Measurements from ENCODE around the gene TTC7B. TPM values are rescaled to one million over a fixed set of nuclear protein-coding genes. Genes with fewer than 3 reads are reported as not detected.

TTC7B gene
- total and polyA plus RNA-seq, 10 of the 15 experiments (the other 5 are each of a cell fraction or from before 2014, with no cell fraction given): under 0.01 to 1.1 (median 0.26) TPM; not detected in 2

GRCh38 chr14:90536092-90536491 is 280.1 kb downstream of the TTC7B start:
- in situ Hi-C loops (cut with MboI): no loop called here
- 35% methylated on average over 11 of the region's 11 CpGs for WGBS (ENCODE audit: insufficient coverage, insufficient replicate concordance, low lambda C conversion rate, missing lambda C conversion rate)
- Histone ChIP-seq H3K4me2 (ENCODE audit: control insufficient read depth, insufficient read depth) (no peak overlapping the region), H3K27me3 (replicated peaks in 1 of 2; ENCODE audit: control insufficient read depth in 2 of 2, insufficient read depth in 2 of 2, low read length in 1 of 2) (no peaks in the 10 kb centered on the region), H3K27ac (ENCODE audit: control insufficient read depth, insufficient read depth) (no peak overlapping the region), H3K9me3 (replicated peaks; ENCODE audit: control insufficient read depth, insufficient read depth, low read length) (no peaks in the 10 kb centered on the region), H3K4me3 (no peak overlapping the region), H3K9ac (ENCODE audit: control insufficient read depth, insufficient read depth, low read length) (no peak overlapping the region), H3K4me1 (ENCODE audit: control insufficient read depth, insufficient read depth, low read length) (no peaks in the 10 kb centered on the region), H2AFZ (ENCODE audit: control insufficient read depth, low read depth, low read length) (no peak overlapping the region), H4K20me1 (ENCODE audit: control insufficient read depth, insufficient read depth) (no peaks in the 10 kb centered on the region), H3K36me3 (ENCODE audit: control insufficient read depth in 2 of 2, insufficient read depth in 2 of 2, low read length in 1 of 2) (no peaks in the 10 kb centered on the region), H3K79me2 (ENCODE audit: control insufficient read depth, insufficient read depth, low read length) (no peaks in the 10 kb centered on the region)
- POLR2A ChIA-PET: no interaction called here
- no peak for DNase-seq (ENCODE audit: low read depth, low spot score)
- no peak for TF ChIP-seq RB1 (IDR thresholded peaks at IDR 0.05; ENCODE audit: borderline replicate concordance)
- CTCF ChIA-PET: interaction anchor here (0.6 kb wide), 1 partner anchor 146 kb away, joined by 3 read pairs; no protein-coding TSS in a partner anchor
- SMC1A ChIA-PET (ENCODE audit: uncharacterized antibody, unreplicated experiment): no interaction called here
- intact Hi-C loops (cut with micrococcal nuclease; ENCODE audit: unreplicated experiment): no loop called here
- no peak for ATAC-seq
- BruUV-seq (replicated peaks): no TSS peak
- FAIRE-seq: no peak
- RAD21 ChIA-PET (ENCODE audit: unreplicated experiment): no interaction called here

DNA sequence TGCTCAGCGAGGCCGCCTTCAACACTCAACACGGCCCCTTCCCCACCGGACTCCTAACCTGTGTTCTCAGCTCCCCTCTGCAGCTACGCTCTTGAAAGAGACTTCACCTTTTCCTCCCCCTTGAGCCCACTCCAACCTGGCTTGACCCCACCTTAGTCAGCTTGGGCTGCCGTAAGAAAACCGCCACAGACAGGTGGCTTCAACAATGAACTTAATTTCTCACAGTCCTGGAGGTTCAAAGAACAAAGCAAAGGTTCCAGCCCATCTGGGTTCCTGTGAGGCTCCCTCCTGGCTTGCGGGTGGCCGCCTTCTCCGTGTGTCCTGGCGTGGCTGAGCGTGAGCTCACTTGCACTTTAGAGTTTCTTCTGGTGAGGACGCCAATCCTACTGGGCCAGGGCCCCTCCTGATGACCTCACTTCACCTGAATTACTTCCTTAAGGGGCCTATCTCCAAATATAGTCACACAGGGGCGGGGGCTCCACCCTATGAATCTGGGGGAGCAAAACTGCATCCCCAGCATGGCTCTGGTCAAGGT is 280.6 kb downstream of the TTC7B start:
- Histone ChIP-seq H3K4me2 (ENCODE audit: control insufficient read depth, insufficient read depth) (no peak overlapping the region), H3K9ac (ENCODE audit: control insufficient read depth, insufficient read depth, low read length) (no peak overlapping the region), H3K27ac (ENCODE audit: control insufficient read depth, insufficient read depth) (no peak overlapping the region), H3K79me2 (ENCODE audit: control insufficient read depth, insufficient read depth, low read length) (no peaks in the 10 kb centered on the region), H3K36me3 (ENCODE audit: control insufficient read depth in 2 of 2, insufficient read depth in 2 of 2, low read length in 1 of 2) (no peaks in the 10 kb centered on the region), H3K4me3 (no peak overlapping the region), H3K9me3 (replicated peaks; ENCODE audit: control insufficient read depth, insufficient read depth, low read length) (no peaks in the 10 kb centered on the region), H3K4me1 (ENCODE audit: control insufficient read depth, insufficient read depth, low read length) (no peaks in the 10 kb centered on the region), H3K27me3 (replicated peaks in 1 of 2; ENCODE audit: control insufficient read depth in 2 of 2, insufficient read depth in 2 of 2, low read length in 1 of 2) (no peaks in the 10 kb centered on the region), H4K20me1 (ENCODE audit: control insufficient read depth, insufficient read depth) (no peaks in the 10 kb centered on the region), H2AFZ (ENCODE audit: control insufficient read depth, low read depth, low read length) (no peak overlapping the region)
- DNase-seq (ENCODE audit: low read depth, low spot score) (no peak), ATAC-seq (no peak), FAIRE-seq (no peak)
- POLR2A ChIA-PET: no interaction called here
- BruUV-seq (replicated peaks): no TSS peak
- in situ Hi-C loops (cut with MboI): no loop called here
- 37% methylated on average over 14 of the region's 14 CpGs for WGBS (ENCODE audit: insufficient coverage, insufficient replicate concordance, low lambda C conversion rate, missing lambda C conversion rate)
- CTCF ChIA-PET: no interaction called here
- RAD21 ChIA-PET (ENCODE audit: unreplicated experiment): no interaction called here
- intact Hi-C loops (cut with micrococcal nuclease; ENCODE audit: unreplicated experiment): no loop called here
- SMC1A ChIA-PET (ENCODE audit: uncharacterized antibody, unreplicated experiment): no interaction called here
- TF ChIP-seq, protein P1, sequence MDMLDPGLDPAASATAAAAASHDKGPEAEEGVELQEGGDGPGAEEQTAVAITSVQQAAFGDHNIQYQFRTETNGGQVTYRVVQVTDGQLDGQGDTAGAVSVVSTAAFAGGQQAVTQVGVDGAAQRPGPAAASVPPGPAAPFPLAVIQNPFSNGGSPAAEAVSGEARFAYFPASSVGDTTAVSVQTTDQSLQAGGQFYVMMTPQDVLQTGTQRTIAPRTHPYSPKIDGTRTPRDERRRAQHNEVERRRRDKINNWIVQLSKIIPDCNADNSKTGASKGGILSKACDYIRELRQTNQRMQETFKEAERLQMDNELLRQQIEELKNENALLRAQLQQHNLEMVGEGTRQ (IDR thresholded peaks at IDR 0.05; ENCODE audit: borderline replicate concordance, low read depth, low read length): no peak
- TF ChIP-seq RAD21 (IDR thresholded peaks at IDR 0.05; ENCODE audit: insufficient read depth, low read depth, low read length) (no peak), POLR2AphosphoS5 (IDR thresholded peaks at IDR 0.05; ENCODE audit: low read length) (no peak), CREM (IDR thresholded peaks at IDR 0.05; ENCODE audit: low read depth) (no peak), YY1 (IDR thresholded peaks at IDR 0.05; ENCODE audit: low read depth, low read length) (no peak), MEF2A (IDR thresholded peaks at IDR 0.05; ENCODE audit: insufficient read depth, low read depth, low read length) (no peak), POLR2A (IDR thresholded peaks at IDR 0.05; ENCODE audit: low read depth, low read length) (no peak), KLF5 (IDR thresholded peaks at IDR 0.05; ENCODE audit: partially characterized antibody) (no peak), RUNX3 (IDR thresholded peaks at IDR 0.05; ENCODE audit: low read length) (no peak), NBN (IDR thresholded peaks at IDR 0.05) (no peak), JUNB (IDR thresholded peaks at IDR 0.05) (no peak), ZBTB4 (CRISPR knock-in tag; IDR thresholded peaks at IDR 0.05) (no peak)
- TF ChIP-seq, protein P2, sequence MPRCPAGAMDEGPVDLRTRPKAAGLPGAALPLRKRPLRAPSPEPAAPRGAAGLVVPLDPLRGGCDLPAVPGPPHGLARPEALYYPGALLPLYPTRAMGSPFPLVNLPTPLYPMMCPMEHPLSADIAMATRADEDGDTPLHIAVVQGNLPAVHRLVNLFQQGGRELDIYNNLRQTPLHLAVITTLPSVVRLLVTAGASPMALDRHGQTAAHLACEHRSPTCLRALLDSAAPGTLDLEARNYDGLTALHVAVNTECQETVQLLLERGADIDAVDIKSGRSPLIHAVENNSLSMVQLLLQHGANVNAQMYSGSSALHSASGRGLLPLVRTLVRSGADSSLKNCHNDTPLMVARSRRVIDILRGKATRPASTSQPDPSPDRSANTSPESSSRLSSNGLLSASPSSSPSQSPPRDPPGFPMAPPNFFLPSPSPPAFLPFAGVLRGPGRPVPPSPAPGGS (IDR thresholded peaks at IDR 0.05; ENCODE audit: borderline replicate concordance, insufficient read depth, low read depth, low read length, poor library complexity, severe bottlenecking): no peak
